IMR-90 (cell line): ENCODE data around the gene NPIPB12. TPM values are rescaled to one million over a fixed set of nuclear protein-coding genes. Genes with fewer than 3 reads are reported as not detected.
"Not testable (repeated sequence)": the region's sequence is repeated elsewhere in the genome, so short reads cannot be mapped to it uniquely, and the experiment has no call there.

ENCODE experiments used
- ATAC-seq: fragments of 200-7000 bp; cut with Tn5 transposase; 2 replicates; pipeline ENCODE4 v1.9.1; 2020; ENCODE audit warnings: low read depth, mild to moderate bottlenecking, moderate library complexity
- BruUV-seq: library from RNA; stranded (reverse); fragments of 400-500 nt; replicated peaks from 2 replicates; lab custom pipeline; 2021; lab: Mats Ljungman, UMichigan
- CTCF ChIA-PET: fragments of 300-600 bp; formaldehyde crosslinking; extraction: SDS; loops from one replicate; lab custom pipeline; 2021; ENCODE audit warnings: antibody characterized with exemption; lab: Yijun Ruan, JAX
- POLR2A ChIA-PET: fragments of 300-600 bp; sonication (Branson Sonifier 250); formaldehyde crosslinking; loops from one replicate; lab custom pipeline; 2022; ENCODE audit warnings: antibody characterized with exemption; ENCODE audit not compliant: unreplicated experiment; lab: Charles Lee
- DNase-seq: peaks from one replicate; pipeline ENCODE4 v3.0.0; 2013
- H2AFZ ChIP-seq: replicated peaks from 2 replicates; pipeline ENCODE3; 2013; ENCODE audit warnings: low read length, mild to moderate bottlenecking; ENCODE audit not compliant: poor library complexity
- H2AK5ac ChIP-seq: 2 replicates; pipeline ENCODE4 v1.6.1; 2013; ENCODE audit warnings: low read depth, low read length, inconsistent platforms
- H2AK9ac ChIP-seq: replicated peaks from 2 replicates; pipeline ENCODE3; 2013; ENCODE audit warnings: mild to moderate bottlenecking, low read depth, low read length, moderate library complexity; ENCODE audit not compliant: poor library complexity
- H2BK120ac ChIP-seq: 2 replicates; pipeline ENCODE4 v1.6.1; 2013; ENCODE audit warnings: low read depth, low read length, inconsistent platforms
- H2BK15ac ChIP-seq: 3 replicates; pipeline ENCODE4 v1.6.1; 2013; ENCODE audit warnings: low read depth, low read length, inconsistent platforms
- H2BK20ac ChIP-seq: 2 replicates; pipeline ENCODE4 v1.6.1; 2013; ENCODE audit warnings: low read depth, mild to moderate bottlenecking, inconsistent platforms, low read length, moderate library complexity
- H2BK5ac ChIP-seq: 2 replicates; pipeline ENCODE4 v1.6.1; 2013; ENCODE audit warnings: mild to moderate bottlenecking, low read depth, low read length, inconsistent platforms; ENCODE audit not compliant: poor library complexity, severe bottlenecking
- H3K14ac ChIP-seq: replicated peaks from 2 replicates; pipeline ENCODE4 v1.6.1; 2013; ENCODE audit warnings: low read depth, low read length, inconsistent platforms
- H3K18ac ChIP-seq: 2 replicates; pipeline ENCODE4 v1.6.1; 2013; ENCODE audit warnings: low read depth, low read length, control low read depth
- H3K23ac ChIP-seq: 2 replicates; pipeline ENCODE4 v1.6.1; 2013; ENCODE audit warnings: low read depth, low read length, inconsistent platforms
- H3K27ac ChIP-seq: 2 replicates; pipeline ENCODE4 v1.5.1; 2013; ENCODE audit warnings: mild to moderate bottlenecking, control low read depth, low read length; ENCODE audit not compliant: insufficient read depth
- H3K27me3 ChIP-seq: 2 replicates; pipeline ENCODE4 v1.6.1; 2013; ENCODE audit warnings: low read length; ENCODE audit not compliant: control insufficient read depth, insufficient read depth
- H3K36me3 ChIP-seq: 2 replicates; pipeline ENCODE4 v1.6.1; 2013; ENCODE audit warnings: low read length, mixed read lengths; ENCODE audit not compliant: control insufficient read depth, insufficient read depth
- H3K4ac ChIP-seq: 2 replicates; pipeline ENCODE4 v1.6.1; 2013; ENCODE audit warnings: low read depth, low read length, inconsistent platforms
- H3K4me1 ChIP-seq: 2 replicates; pipeline ENCODE4 v1.6.1; 2013; ENCODE audit warnings: low read length, mixed read lengths; ENCODE audit not compliant: control insufficient read depth, insufficient read depth
- H3K4me2 ChIP-seq: 2 replicates; pipeline ENCODE4 v1.6.1; 2013; ENCODE audit warnings: low read depth, mild to moderate bottlenecking, control low read depth, low read length, moderate library complexity
- H3K4me3 ChIP-seq: 2 replicates; pipeline ENCODE4 v1.5.1; 2013; ENCODE audit warnings: low read depth, mild to moderate bottlenecking, control low read depth, low read length, moderate library complexity; ENCODE audit not compliant: insufficient read depth
- H3K56ac ChIP-seq: 2 replicates; pipeline ENCODE4 v1.6.1; 2013; ENCODE audit warnings: low read length, inconsistent platforms; ENCODE audit not compliant: insufficient read depth; ENCODE audit errors: extremely low read depth
- H3K79me1 ChIP-seq, 2 experiments: 2 replicates each; pipeline ENCODE4 v1.6.1; 2013; ENCODE audit warnings: low read length in 2 of 2, inconsistent platforms in 1 of 2, low read depth in 1 of 2
- H3K9ac ChIP-seq: 2 replicates; pipeline ENCODE4 v1.6.1; 2013; ENCODE audit warnings: low read depth, low read length, control low read depth
- H3K9me1 ChIP-seq: 2 replicates; pipeline ENCODE4 v1.6.1; 2013; ENCODE audit warnings: low read length, inconsistent platforms; ENCODE audit not compliant: insufficient read depth
- H3K9me3 ChIP-seq: 2 replicates; pipeline ENCODE4 v1.6.1; 2013; ENCODE audit warnings: low read length; ENCODE audit not compliant: control insufficient read depth, insufficient read depth
- H4K20me1 ChIP-seq: 2 replicates; pipeline ENCODE4 v1.6.1; 2013; ENCODE audit warnings: low read length, inconsistent platforms; ENCODE audit not compliant: insufficient read depth
- H4K5ac ChIP-seq: 2 replicates; pipeline ENCODE4 v1.6.1; 2013; ENCODE audit warnings: mild to moderate bottlenecking, low read depth, low read length, control low read depth
- H4K8ac ChIP-seq, 2 experiments: 2 replicates each; pipeline ENCODE4 v1.6.1; 2013; ENCODE audit warnings: low read depth in 2 of 2, low read length in 2 of 2, control low read depth in 1 of 2, inconsistent platforms in 1 of 2
- H4K91ac ChIP-seq: 2 replicates; pipeline ENCODE4 v1.6.1; 2013; ENCODE audit warnings: low read depth, low read length, inconsistent platforms; ENCODE audit not compliant: insufficient read depth
- WGBS, 2 experiments: methylation state at CpG; one replicate each; pipeline versions ENCODE4 v1.1.5 to v1.1.7; 2013; ENCODE audit warnings: missing lambda C conversion rate in 2 of 2; ENCODE audit not compliant: insufficient read length in 1 of 2; ENCODE audit errors: extremely low coverage in 2 of 2; 5-methylcytosine and 5-hydroxymethylcytosine counted together
- dilution Hi-C: fragments of 300-500 bp; cut with HindIII; formaldehyde crosslinking; loops from one replicate; pipeline ENCODE4 v1.14.3; 2018; ENCODE audit warnings: low sequenced_read_pairs; ENCODE audit not compliant: unreplicated experiment
- in situ Hi-C: fragments of 300-500 bp; cut with MboI; formaldehyde crosslinking; loops from 3 replicates; pipeline ENCODE4 v1.14.3; 2019; ENCODE audit warnings: low sequenced_read_pairs, inconsistent platforms, mixed read lengths
- intact Hi-C: fragments of 100-400 bp; cut with micrococcal nuclease; formaldehyde crosslinking; loops from 2 replicates; pipeline ENCODE4 v1.10.0; 2022
- polyA plus RNA-seq, 3 experiments: library from polyadenylated mRNA; depleted of rRNA; stranded (reverse); fragments of >200 nt; gene quantifications; 2 replicates each; pipeline ENCODE4 v1.2.3, GENCODE V29; 2012; ENCODE audit warnings: low replicate concordance in 1 of 3
- total RNA-seq: library from RNA; depleted of rRNA; stranded (reverse); fragments of >200 nt; gene quantifications from 2 replicates; pipeline ENCODE4 v1.2.3, GENCODE V29; 2012

The NPIPB12 gene
- total and polyA plus RNA-seq, 2 of the 4 experiments (the other 2 are of a cell fraction), result 3.9 to 18.0 TPM

- POLR2A ChIA-PET, H3K27ac ChIP-seq, H2BK15ac ChIP-seq, H3K4ac ChIP-seq, H3K9me3 ChIP-seq, H3K56ac ChIP-seq, H3K14ac ChIP-seq, H4K8ac ChIP-seq, dilution Hi-C loops, H4K5ac ChIP-seq, H3K9me1 ChIP-seq, H2BK120ac ChIP-seq, H3K18ac ChIP-seq, H3K4me2 ChIP-seq, H2AK5ac ChIP-seq, in situ Hi-C loops, H4K91ac ChIP-seq, intact Hi-C loops, H2AK9ac ChIP-seq, CTCF ChIA-PET, H4K20me1 ChIP-seq, H3K23ac ChIP-seq, H3K36me3 ChIP-seq, H3K4me1 ChIP-seq, H2BK5ac ChIP-seq, H3K4me3 ChIP-seq, H3K9ac ChIP-seq, H3K79me1 ChIP-seq, H3K27me3 ChIP-seq, H2BK20ac ChIP-seq, ATAC-seq, DNase-seq, H2AFZ ChIP-seq, BruUV-seq: not testable (repeated sequence)
- WGBS, 2 experiments, result no CpG with 5 or more reads among the region's 2 CpGs
Observed at GRCh38 chr16:29457660-29458059, 48.5 kb downstream of the NPIPB12 start.

- H3K14ac ChIP-seq, H3K9me3 ChIP-seq, H3K27me3 ChIP-seq, H3K79me1 ChIP-seq, H3K18ac ChIP-seq, H2BK15ac ChIP-seq, H3K23ac ChIP-seq, H3K36me3 ChIP-seq, H3K4me1 ChIP-seq, H2BK5ac ChIP-seq, BruUV-seq, H2BK120ac ChIP-seq, H2AK9ac ChIP-seq, H3K27ac ChIP-seq, H4K20me1 ChIP-seq, POLR2A ChIA-PET, in situ Hi-C loops, H2BK20ac ChIP-seq, DNase-seq, H3K9me1 ChIP-seq, H3K56ac ChIP-seq, H3K4me2 ChIP-seq, H4K8ac ChIP-seq, H3K9ac ChIP-seq, intact Hi-C loops, H2AK5ac ChIP-seq, H4K5ac ChIP-seq, H3K4ac ChIP-seq, dilution Hi-C loops, H2AFZ ChIP-seq, H4K91ac ChIP-seq, CTCF ChIA-PET, H3K4me3 ChIP-seq: not testable (repeated sequence)
- WGBS, 2 experiments, result no CpG with 5 or more reads among the region's 29 CpGs
- peak; percentile 77 for ATAC-seq
Observed at GRCh38 chr16:29454828-29455227, 51.4 kb downstream of the NPIPB12 start.
